Measurements from ENCODE around the gene DYRK1B.

DYRK1B gene

DNA sequence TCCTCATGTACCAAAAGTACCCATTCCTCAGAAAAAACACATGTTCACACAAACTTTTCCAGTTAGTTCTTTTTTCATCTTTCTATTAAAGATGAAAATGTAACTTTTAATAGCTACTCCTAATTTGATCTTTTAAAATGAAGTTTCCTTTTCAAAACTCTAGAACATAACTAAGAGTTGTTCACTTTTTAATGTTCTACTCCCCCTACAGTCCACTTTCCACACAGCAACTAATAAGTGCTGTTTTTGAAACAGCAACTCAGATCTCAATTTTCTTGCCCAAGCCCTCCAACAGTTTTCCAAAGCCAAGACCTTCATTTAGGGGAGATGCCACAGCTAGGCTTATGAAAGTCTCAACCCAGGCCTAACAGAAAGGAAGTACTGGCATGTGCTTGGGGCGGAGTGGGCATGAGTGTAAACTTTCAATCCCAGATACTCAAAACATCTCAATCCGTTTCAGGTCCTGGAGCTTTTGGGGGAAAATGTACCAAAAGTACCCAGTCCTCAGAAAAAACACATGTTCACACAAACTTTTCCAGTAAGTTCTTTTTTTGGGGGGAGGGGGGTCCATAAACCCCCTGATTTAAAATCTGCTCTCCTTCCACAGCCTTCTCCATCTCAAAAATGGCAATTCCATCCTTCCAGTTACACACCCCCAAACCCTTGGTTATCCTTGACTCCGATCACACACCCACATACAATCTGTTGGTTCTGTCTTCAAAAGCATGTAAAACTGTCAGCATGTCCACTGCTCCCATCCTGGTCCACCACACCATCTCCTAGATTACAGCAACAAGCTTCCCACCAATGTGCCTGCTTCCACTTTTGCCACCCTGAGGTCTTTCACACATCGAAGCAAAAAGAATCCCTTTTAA, 10.2 kb upstream of the DYRK1B start:
- in situ Hi-C loops (cut with HindIII; ENCODE audit: low sequenced_read_pairs) = loop anchor here (5.0 kb wide), 1 partner anchor 62 kb away; no protein-coding TSS in a partner anchor
- TF ChIP-seq, protein P1, sequence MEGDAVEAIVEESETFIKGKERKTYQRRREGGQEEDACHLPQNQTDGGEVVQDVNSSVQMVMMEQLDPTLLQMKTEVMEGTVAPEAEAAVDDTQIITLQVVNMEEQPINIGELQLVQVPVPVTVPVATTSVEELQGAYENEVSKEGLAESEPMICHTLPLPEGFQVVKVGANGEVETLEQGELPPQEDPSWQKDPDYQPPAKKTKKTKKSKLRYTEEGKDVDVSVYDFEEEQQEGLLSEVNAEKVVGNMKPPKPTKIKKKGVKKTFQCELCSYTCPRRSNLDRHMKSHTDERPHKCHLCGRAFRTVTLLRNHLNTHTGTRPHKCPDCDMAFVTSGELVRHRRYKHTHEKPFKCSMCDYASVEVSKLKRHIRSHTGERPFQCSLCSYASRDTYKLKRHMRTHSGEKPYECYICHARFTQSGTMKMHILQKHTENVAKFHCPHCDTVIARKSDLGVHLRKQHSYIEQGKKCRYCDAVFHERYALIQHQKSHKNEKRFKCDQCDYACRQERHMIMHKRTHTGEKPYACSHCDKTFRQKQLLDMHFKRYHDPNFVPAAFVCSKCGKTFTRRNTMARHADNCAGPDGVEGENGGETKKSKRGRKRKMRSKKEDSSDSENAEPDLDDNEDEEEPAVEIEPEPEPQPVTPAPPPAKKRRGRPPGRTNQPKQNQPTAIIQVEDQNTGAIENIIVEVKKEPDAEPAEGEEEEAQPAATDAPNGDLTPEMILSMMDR (IDR thresholded peaks at IDR 0.05; ENCODE audit: low read depth, low read length, missing control alignments) = peak; percentile 66
- no peak overlapping the region for H3K4me3 ChIP-seq (ENCODE audit: low read depth, low read length)

DNA sequence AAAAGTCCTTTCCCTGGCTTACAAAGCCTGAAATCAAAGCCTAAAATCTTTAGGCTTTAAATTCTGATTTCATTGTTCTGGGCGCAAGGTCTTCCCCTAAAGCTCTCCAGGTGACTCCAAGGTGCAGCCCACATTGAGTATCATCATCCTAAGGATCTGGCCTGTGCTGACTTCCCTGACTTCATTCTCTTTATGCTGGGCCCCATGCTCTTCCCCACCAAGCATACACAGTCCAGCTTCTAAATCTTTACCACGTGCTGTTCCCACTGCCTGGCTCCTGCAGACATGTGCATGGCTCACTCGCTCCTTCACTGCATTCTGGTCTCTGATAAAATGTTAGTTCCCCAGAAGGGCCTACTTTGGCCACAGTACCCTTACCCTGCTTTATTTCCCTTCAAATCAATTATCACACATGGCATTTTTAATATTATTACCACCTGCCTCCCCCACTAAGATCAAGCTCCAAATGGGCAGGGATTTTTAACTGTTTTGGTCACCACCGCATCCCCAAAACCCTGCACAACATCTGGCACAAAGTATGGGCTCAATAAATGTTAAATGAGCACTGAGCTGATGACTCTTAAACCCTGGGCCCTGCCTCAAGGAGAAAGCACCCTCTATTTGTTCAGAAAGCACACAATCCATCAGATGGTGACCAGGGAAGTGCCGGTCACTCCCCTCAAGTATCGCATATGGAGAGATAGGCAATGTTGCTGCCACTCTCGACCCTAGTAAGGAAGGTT, 8.9 kb upstream of the DYRK1B start:
- TF ChIP-seq, protein P1 (IDR thresholded peaks at IDR 0.05; ENCODE audit: low read depth, low read length, missing control alignments) = no peak
- in situ Hi-C loops (cut with HindIII; ENCODE audit: low sequenced_read_pairs) = loop anchor here (5.0 kb wide), 1 partner anchor 61 kb away; no protein-coding TSS in a partner anchor
- no peak overlapping the region for H3K4me3 ChIP-seq (ENCODE audit: low read depth, low read length)
- no peak for DNase-seq (ENCODE audit: low read depth)

More for the DNA sequence above, 10.2 kb upstream of the DYRK1B start:
- DNase-seq (ENCODE audit: low read depth) = peak; percentile 42

DNA sequence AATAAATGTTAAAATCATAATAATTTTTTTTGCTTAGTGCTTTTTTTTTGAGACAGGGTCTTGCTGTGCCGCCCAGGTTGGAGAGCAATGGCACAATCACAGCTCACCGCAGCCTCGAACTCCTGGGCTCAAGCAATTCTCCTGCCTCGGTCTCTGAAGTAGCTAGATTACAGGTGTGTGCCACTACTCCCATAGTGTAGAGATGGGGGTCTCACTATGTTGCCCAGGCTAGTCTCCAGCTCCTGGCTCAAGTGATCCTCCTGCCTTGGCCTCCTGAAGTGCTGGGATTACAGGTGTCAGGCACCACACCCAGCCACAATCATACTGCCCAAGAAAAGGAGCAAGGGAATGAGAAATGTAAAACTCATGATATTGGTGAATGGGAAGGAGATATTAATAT, 7.1 kb upstream of the DYRK1B start:
- TF ChIP-seq, protein P1 (IDR thresholded peaks at IDR 0.05; ENCODE audit: low read depth, low read length, missing control alignments) = no peak
- DNase-seq (ENCODE audit: low read depth) = no peak
- in situ Hi-C loops (cut with HindIII; ENCODE audit: low sequenced_read_pairs) = loop anchor here (5.0 kb wide), 1 partner anchor 59 kb away; no protein-coding TSS in a partner anchor
- no peak overlapping the region for H3K4me3 ChIP-seq (ENCODE audit: low read depth, low read length)

DNA sequence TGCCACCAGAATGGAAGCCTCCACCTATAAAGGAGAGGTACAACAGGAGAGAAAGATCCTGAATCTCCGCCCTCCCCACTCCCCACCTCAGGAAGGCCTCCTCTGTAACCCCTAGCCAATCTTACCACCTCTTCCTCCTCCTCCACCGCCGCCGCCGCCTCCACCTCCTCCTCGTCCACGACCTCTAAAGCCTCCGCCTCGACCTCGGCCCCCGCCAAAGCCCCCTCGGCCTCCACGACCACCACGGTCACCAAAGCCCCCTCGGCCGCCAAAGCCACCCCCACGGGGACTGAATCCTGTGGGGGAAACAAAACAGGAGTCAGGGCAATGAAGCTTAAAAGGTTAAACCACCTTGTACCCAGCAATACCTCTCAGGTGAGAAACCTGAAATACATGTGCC, 6.5 kb upstream of the DYRK1B start:
- H3K4me3 ChIP-seq (ENCODE audit: low read depth, low read length) = no peak overlapping the region
- in situ Hi-C loops (cut with HindIII; ENCODE audit: low sequenced_read_pairs) = loop anchor here (5.0 kb wide), 1 partner anchor 58 kb away; no protein-coding TSS in a partner anchor
- DNase-seq (ENCODE audit: low read depth) = no peak
- TF ChIP-seq, protein P1 (IDR thresholded peaks at IDR 0.05; ENCODE audit: low read depth, low read length, missing control alignments) = no peak

DNA sequence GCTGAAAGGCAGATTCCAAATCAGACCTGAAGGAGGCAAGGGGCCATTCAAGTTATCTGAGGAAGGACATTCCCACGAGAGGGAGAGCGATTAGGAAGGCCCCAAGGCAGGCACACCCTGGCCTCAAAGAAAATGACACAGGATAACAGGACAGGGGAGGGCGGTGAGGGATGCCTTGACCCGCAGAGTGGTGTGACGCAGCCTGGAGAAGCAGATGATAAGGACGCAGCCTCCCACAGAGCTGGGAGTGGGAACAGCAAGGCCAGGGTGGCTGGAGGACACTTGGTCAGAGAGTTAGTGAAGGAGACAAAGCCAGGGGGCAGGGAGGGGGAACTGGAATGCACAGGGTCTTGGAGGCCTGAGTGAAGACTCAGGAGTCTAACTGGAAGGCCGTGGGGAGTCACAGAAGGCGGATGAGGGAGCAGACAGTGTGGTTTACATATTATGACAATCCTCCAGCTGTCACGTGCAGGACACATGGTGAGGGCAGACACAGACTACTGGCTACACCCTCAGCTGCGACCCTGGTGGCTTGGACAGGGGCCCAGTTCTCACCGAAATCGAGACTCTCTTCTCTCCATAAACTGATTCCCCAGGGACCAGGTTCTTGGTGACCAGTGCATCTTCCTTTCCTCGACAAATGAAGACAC, 5.8 kb upstream of the DYRK1B start:
- in situ Hi-C loops (cut with HindIII; ENCODE audit: low sequenced_read_pairs) = loop anchor here (5.0 kb wide), 1 partner anchor 58 kb away; no protein-coding TSS in a partner anchor
- DNase-seq (ENCODE audit: low read depth) = no peak
- no peak overlapping the region for H3K4me3 ChIP-seq (ENCODE audit: low read depth, low read length)
- TF ChIP-seq, protein P1 (IDR thresholded peaks at IDR 0.05; ENCODE audit: low read depth, low read length, missing control alignments) = no peak

DNA sequence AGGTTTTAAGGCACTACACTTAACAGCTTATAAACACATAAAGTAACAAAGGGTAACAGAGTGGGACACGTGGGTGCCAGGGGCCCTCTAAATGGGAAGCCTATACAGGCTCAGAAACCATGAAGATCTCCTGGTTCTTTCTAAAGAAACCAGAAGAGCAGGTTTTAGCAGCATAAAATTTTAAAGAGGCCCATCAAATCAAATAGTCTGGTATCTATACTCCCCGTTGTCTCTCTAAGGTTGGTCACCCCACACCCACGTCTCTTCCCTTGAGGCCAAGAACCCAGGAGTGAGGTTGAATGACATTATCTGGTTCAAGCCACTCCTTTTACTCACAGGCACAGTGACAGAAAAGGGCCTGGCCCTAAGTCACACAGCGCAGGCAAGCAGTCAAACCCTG, 4.6 kb upstream of the DYRK1B start:
- no peak for DNase-seq (ENCODE audit: low read depth)
- H3K4me3 ChIP-seq (ENCODE audit: low read depth, low read length) = no peak overlapping the region
- in situ Hi-C loops (cut with HindIII; ENCODE audit: low sequenced_read_pairs) = no loop called here
- TF ChIP-seq, protein P1 (IDR thresholded peaks at IDR 0.05; ENCODE audit: low read depth, low read length, missing control alignments) = no peak

All from astrocyte of the cerebellum (primary cell).